ENCODE measurements around the gene HSD17B1.

- TF ChIP-seq CTCF (IDR thresholded peaks at IDR 0.05; ENCODE audit: poor library complexity, severe bottlenecking): no peak
- TF ChIP-seq EZH2 (IDR thresholded peaks at IDR 0.05; ENCODE audit: borderline replicate concordance, insufficient read depth, low read length, poor library complexity, severe bottlenecking): no peak
- TF ChIP-seq POLR2AphosphoS5 (IDR thresholded peaks at IDR 0.05): no peak
- TF ChIP-seq REST (IDR thresholded peaks at IDR 0.05; ENCODE audit: borderline replicate concordance): no peak
- no peak for TF ChIP-seq EP300 (conservative IDR thresholded peaks at IDR 0.05; ENCODE audit: poor library complexity, severe bottlenecking)
These were observed 38.4 kb upstream of the HSD17B1 start for GRCh38 chr17:42514279-42514678.

Data from neural cell (in vitro differentiated cells).